ENCODE data around the gene TRIM75.

DNA sequence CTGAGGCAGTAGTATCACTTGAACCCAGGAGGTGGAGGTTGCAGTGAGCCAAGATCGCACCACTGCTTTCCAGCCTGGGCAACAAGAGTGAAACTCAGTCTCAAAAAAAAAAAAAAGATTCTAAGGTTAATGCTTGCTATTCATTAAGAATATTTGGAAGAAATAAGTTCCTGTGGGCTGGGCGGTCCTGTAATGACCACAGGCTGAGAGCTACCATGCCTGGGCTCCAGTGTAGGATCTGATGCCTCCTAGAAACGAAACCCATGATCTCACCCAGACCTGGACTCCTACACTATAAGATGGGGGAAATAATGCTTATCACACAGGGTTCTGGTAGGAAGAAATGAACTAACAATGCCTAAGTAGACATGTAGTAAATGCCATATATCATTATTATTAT lies 41.2 kb downstream of the TRIM75 start:
- TF ChIP-seq, protein P1, sequence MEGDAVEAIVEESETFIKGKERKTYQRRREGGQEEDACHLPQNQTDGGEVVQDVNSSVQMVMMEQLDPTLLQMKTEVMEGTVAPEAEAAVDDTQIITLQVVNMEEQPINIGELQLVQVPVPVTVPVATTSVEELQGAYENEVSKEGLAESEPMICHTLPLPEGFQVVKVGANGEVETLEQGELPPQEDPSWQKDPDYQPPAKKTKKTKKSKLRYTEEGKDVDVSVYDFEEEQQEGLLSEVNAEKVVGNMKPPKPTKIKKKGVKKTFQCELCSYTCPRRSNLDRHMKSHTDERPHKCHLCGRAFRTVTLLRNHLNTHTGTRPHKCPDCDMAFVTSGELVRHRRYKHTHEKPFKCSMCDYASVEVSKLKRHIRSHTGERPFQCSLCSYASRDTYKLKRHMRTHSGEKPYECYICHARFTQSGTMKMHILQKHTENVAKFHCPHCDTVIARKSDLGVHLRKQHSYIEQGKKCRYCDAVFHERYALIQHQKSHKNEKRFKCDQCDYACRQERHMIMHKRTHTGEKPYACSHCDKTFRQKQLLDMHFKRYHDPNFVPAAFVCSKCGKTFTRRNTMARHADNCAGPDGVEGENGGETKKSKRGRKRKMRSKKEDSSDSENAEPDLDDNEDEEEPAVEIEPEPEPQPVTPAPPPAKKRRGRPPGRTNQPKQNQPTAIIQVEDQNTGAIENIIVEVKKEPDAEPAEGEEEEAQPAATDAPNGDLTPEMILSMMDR (IDR thresholded peaks at IDR 0.05): no peak
- no peak for TF ChIP-seq ZFX (IDR thresholded peaks at IDR 0.05; ENCODE audit: borderline replicate concordance)
